COLO668 (cell line): Measurements from ENCODE around the gene TRMT13.
"Not testable (repeated sequence)": the region's sequence is repeated elsewhere in the genome, so short reads cannot be mapped to it uniquely, and the experiment has no call there.

Experiments
- DNase-seq: peaks from one replicate; lab custom pipeline; 2025; ENCODE audit not compliant: unreplicated experiment; lab: John Stamatoyannopoulos, UW

The TRMT13 gene

GRCh38 chr1:100162881-100163280 is 29.9 kb downstream of the TRMT13 start:
- no peak for DNase-seq

DNA sequence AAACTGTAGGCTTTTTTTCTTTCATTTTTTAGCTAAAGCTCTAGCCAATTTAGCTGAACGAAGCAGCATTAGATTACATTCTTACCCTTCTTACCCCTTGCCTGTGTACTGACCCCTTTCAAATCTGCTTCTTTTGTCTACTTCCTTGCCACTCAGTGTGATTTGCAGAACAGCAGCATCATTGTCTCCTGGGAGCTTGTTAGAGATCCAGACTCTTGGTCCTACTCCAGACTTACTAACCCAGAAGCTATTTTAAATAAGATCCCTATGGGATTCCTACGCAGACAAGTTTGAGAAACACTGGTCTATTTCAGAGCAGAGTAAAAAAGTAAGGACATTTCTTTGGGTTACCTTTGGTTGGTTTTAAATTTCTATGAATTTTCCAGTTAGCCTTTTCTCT is 31.3 kb downstream of the TRMT13 start:
- DNase-seq = no peak

DNA sequence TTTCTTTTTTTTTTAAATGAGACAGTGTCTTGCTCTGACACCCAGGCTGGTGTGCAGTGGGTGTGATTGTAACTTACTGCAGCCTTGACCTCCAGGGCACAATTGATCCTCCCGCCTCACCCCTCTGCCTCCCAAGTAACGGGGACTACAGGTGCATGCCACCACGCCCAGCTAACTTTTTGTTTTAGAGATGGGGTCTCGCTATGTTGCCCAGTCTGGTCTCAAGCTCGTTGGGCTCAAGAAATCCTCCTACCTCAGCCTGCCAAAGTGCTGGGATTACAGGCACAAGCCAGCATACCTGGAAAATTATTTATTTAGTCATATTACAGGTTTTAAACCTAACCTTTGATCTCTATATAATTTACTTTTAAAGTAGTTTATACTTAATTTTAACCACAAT is 31.7 kb downstream of the TRMT13 start:
- DNase-seq = no peak

- no peak for DNase-seq
Measured at GRCh38 chr1:100168051-100168450, 35.1 kb downstream of the TRMT13 start.

DNA sequence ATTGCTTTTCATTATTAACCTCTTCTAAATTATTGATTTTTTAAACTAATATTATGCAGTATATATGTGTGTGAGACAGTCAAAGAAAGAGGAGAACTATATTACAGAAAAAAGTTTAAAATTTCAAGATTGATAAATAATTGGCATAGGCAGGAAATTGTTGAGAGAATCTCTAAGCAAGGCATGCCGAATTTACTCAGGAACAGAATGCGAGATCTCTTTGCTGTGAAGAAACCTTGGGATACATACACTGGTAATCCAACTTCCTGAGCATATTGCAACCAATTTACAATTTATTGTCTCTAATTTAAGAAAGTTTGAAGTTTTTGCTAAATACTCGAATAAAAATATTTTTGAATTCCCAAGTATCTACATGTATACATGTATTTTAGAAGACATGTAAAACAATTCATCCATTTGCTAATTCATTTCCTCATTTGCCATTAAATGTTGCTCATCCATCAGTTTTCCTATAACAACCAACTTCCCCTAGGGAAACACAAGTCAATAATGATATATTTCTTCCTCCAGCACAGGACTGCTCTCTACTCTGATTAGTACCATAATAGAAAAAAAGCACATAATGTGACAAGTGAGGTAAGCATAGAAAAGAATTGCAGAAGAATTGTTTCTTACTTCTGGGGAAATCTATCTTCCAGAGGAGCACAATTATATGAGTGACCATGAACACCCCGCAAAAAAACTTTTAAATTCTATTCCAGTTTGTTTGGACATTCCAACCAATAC is 44.5 kb downstream of the TRMT13 start:
- no peak for DNase-seq

DNA sequence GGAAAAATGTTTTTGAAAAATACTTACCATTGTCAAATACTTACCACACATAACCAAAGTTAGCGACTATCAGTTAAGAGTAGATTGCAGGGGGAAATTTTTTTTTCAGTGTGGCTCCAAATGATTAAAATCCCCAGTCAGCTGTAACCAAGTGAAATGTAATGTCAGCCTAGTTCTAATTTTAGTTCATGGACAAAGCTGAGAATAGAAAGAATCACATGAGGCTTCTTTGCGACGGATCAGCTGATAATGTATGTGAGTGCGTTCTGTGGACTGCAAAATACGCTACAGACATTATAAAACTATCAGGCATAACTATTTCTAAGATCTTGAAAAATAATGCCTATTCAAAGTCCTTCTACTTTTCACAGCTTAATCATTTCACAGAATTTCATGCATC is 45.1 kb downstream of the TRMT13 start, which contains the start of gene LRRC39:
Gene LRRC39, minus strand, starts transcription at position 166 of the 400 bp plus-strand sequence. CDS start 9,740 bp downstream, outside the sequence.
- no peak for DNase-seq

DNA sequence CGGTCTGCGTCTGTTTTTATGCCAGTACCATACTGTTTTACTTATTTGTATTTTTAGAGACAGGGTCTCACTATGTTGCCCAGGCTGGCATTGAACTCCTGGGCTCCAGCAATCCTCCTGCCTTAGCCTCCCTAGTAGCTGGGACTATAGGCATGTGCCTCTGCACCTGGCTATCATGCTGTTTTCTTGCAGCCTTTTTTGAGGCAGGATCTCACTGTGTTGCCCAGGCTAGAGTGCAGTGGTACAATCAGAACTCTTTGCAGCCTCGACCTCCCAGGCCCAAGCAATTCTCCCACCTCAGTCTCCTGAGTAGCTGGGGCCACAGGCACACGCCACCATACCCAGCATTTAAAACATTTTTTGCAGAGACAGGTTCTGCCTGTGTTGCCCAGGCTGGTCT is 50.4 kb downstream of the TRMT13 start:
- DNase-seq = no peak

GRCh38 chr1:100184536-100184935 is 51.6 kb downstream of the TRMT13 start:
- no peak for DNase-seq

DNA sequence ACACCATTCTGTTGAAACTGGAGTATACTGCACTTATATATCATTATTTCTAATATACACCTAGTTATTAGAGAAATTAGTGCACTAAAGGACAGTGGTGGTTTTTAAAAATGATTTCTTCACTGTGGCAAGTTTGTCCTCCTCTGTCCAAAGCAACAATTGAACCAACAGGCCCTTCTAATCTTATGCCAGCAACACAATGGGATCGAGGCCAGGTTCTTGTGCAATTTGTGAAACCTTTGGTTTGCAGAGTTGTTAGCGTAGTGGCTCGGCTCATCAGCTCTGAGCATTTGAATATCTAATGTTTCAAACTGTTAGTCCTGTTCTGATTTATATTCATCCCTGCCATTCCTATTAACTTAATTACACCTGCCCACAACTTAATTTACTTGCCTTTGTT is 54.9 kb downstream of the TRMT13 start:
- DNase-seq = no peak

GRCh38 chr1:100188617-100189016 is 55.7 kb downstream of the TRMT13 start:
- DNase-seq = peak; percentile 46

DNA sequence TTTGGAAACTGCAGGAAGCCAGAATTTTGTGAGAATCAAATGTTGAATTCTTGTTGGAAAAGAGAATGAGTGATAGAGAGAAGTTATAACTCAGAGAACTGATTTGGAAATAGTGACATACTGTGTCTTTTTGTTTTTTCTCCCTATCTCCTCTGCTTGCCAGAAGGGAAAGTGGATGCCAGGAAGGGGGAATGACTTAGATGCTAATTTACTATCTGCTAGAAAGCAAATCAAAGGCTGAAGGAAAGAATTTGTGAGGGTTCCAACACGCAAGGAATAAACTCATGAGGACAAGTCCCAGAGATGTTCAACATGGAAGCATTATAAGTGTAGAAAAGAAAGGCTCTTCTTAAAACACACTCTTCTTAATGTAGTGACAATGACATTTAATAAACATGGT is 65.6 kb downstream of the TRMT13 start:
- no peak for DNase-seq

GRCh38 chr1:100200060-100200459 is 67.1 kb downstream of the TRMT13 start:
- not testable (repeated sequence) for DNase-seq
